Measurements from ENCODE around the gene TNPO3.
"Not testable (repeated sequence)": the region's sequence is repeated elsewhere in the genome, so short reads cannot be mapped to it uniquely, and the experiment has no call there.

TNPO3 gene

DNA sequence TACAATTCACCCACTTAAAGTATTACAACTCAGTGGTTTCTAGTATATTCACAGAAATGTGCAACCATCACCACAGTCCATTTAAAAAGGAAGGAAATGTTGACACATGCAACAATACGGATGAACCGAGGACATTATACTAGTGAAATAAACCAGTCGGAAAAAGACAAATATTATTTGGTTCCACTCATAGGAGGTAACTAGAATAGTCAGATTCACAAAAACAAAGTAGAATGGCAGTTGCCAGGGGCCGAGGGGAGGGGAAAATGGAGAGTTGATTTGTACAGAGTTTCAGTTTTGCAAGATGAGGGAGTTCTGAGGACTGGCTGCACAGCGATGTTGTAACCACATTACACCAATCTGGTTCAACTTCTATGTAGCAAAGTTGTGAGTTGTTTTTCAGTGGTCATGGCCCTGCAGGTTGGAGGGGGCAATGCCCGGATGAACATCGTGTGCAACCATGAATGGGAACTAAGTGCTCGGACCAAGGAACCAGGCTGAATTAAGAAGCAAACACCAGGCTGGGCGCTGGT is 17.6 kb upstream of the TNPO3 start:
- no peak for DNase-seq

DNA sequence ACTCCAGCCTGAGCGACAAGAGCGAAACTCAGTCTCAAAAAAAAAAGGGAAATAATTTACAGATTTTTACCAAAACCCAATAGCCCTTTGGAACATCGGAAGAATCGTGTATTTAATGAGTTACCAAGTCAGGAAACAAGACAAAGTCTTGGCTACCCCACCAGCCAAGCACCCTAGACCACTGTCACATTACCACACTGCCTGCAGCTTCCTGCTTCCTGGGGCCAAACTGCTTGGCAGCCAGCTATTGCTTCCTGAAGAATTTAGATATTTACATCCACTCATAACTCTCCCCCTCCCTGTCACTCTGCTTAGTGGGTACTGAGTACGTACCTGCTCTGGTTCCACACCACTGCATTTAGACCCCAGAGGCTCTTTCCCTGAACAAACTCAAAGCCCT is 14.1 kb upstream of the TNPO3 start:
- DNase-seq, result no peak

DNA sequence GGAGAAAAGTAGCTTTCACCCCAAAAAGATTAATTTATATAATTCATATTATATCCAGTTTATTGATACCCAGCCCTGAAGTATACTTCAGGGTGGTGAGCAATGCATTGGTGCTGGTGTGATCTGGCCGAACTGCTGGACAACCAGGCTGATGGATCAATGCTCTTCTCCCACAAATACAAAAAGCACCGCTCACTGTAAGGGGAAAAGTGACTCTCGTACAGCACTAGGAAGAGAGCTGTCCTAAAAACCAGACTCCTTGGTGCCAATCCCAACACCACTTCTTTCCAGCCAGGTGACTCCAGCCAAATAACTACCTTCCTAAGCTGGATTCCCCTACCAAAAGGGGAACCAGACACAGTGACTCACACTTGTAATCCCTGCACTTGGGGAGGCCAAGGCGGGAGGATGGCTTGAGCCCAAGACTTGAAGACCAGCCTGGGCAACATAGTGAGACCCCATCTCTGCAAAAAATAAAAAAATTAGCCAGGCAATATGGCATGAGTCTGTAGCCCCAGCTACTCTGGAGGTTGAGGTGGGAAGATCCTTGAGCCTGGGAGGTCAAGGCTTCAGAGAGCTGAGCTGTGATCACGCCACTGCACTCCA is 13.1 kb upstream of the TNPO3 start:
- DNase-seq, result no peak

DNA sequence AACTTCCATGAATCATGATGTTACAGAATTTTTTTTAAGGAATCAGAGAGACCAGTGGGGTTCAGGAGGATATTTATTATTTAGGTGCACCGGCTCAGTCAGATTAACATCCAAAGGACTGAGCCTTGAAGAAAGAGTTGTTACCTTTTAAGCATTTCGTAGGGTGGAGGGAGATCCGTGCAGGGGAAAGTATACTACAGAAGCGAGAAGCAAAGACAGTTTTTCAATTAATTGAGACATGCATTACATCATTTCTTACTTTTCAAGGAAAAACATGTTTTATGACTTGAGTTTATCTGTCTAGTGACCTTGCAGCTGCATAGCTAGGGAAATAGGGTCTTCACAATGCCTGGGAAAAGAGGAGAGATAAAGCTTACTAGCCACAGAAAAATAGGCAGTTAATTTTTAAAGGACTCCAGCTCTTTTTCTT is 12.2 kb upstream of the TNPO3 start:
- DNase-seq, result not testable (repeated sequence)

DNA sequence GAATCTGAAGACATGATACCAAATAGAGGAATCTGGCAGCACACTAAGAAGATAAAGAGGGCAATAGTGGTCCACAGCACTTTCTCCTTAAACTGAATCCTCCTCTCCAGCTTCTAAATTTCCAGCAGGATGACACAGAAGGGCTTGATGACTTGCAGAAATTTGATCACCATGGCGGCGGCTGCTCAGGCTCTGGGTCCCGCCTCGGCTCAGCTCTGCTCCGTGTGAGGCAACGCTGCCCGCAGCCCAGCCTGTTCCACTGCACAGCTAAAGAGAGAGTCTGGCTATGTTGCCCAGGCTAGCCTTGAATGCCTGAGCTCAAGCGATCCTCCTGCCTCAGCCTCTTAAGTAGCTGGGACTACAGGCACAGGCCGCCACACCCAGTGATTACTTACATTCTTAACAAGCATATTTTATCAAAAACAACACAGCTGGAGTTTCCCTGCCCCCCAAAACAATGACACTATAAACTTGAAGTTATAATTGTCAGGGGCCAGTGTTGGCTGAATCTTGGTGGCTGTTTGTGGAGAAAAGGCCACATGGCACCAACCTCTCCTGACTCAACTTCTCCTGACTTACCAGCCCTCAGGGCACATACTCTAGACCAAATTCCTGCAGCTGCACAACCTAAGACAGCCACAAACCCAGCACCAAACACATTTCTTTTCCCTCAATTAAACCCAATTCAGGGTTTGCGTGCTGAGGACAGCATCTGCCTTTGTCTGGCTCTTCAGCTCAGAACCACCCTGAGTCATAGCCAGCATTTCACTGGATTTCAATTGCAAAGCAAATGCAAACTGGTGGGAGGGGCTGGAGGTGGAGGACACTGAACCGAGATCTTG is 11.6 kb upstream of the TNPO3 start:
- no peak for DNase-seq

DNA sequence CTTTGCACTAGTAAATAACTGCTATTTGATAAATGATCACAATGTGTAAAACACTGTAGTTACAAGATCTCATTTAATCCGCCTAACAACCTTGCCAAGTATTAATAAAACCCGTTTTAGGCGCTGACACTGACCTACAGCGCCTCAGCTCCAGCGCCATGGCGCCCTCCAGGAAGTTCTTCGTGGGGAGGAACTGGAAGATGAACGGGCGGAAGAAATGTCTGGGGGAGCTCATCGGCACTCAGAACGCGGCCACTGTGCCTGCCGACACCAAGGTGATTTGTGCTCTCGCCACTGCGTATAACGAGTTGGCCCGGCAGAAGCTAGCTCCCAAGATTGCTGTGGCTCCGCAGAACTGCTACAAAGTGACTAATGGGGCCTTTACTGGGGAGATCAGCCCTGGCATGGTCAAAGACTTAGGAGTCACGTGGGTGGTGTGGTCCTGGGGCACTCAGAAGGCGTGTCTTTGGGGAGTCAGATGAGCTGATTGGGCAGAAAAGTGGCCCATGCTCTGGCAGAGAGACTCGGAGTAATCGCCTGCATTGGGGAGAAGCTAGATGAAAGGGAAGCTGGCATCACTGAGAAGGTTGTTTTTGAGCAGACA is 1.1 kb upstream of the TNPO3 start:
- no peak for DNase-seq

DNA sequence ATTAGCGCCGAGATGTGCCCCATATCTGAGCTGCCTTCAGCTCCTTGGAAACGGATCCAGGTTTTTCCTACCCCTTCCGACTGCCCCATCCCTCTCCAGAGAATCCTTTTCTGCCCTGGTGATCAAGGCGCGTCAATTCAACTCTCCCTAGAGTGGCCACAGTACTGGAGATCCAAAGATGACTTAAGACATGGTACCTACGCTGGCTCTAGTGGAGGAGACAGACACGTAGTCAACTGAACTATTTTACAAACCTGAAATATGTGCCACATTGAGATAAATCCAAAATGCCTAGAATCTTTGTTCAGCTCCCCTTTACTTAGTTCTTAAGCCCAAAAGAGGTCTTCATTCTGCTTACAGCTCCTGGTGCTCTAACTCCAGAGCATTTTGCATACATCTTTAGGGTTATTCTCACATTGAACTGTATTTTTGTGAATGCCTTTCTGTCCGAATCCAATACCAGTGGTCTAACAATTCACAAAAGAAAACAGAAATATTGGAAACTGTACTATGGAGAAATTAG is 444 bp upstream of the TNPO3 start:
- no peak for DNase-seq

DNA sequence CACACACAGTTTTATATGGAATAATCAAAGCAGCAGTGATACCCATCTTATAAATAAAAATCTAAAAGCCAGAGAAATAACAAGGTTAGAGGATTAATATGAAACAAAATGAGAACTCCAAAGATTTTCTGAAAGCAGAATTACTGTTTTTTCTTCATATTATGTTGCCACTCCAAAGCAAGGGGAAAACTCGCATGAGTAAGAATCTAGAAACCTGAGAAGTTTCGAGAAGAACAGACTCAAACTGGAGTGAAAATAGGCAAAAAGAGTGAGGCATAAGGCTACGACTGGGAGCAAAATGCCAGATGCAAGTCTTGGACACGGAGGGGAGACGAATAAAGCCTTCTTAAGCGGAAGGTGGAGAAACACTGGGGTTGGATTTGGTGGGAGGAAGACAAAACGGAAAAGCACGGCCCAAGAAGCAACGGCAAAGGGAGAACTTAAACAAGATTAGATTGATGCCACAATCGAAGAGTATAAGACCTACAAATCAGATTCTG is 923 bp downstream of the TNPO3 start:
- DNase-seq, result peak in 2 of 56 donors; percentile 33 to 60

DNA sequence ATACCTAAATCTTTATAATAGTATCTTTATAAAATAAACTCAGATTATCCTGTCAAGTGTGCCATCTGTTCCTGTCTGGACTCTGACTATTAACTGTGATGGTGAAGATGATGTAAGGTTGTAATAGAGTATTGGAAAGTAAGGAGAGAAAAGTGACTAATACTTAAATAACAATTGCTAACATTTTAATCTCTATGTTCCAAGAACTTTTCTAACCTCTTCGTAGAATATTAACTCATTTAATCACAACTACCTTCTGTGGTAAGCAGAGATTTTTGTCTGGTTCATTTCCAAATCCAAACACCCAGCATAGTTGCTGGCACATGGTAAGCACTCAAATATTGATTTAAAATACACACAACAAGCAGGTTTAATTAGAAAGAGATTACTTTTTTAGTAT is 2.5 kb downstream of the TNPO3 start:
- no peak for DNase-seq

DNA sequence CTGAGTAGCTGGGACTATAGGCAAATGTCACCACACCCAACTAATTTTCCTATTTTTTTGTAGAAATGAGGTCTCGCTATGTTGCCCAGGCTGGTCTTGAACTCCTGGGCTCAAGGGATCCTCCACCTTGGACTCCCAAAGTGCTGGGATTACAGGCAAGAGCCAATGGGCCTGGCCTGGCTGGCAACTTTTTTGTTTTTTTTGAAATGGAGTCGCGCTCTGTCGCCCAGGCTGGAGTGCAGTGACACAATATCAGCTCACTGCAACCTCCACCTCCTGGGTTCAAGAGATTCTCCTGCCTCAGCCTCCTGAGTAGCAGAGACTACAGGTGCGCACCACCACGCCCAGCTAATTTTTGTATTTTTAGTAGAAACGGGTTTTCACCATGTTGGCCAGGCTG is 3.5 kb downstream of the TNPO3 start:
- not testable (repeated sequence) for DNase-seq

DNA sequence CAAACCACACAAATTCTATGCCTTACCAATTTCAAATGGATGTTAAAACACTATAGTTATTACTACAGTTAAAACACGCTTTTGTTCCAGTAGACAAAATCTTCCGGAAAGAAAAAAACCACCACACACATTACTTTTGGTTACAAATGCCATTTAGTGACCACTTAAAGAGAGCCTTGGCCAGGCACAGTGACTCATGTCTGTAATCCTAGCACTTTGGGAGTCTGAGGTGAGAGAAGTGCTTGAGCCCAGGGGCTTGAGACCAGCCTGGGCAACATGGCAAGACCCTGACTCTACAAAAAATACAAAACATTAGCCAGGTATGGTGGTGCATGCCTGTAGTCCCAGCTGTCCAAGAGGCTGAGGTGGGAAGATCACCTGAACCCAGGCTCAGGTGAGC is 7.2 kb downstream of the TNPO3 start:
- DNase-seq, result no peak

DNA sequence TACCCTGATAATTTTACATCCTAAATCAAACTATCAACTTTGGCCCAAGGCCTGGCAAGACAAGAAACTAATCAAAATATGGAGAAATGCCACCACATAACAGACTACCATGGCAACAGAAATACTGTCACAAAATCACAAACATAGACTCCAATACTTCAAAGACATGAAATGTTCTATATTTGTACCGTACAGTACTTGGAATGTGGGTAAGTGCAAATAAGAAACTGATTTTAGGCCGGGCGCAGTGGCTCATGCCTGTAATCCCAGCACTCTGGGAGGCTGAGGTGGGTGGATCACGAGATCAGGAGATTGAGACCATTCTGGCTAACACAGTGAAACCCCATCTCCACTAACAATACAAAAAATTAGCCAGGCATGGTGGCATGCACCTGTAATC is 9.2 kb downstream of the TNPO3 start:
- DNase-seq, result peak in 2 of 56 donors; percentile 4 to 8

DNA sequence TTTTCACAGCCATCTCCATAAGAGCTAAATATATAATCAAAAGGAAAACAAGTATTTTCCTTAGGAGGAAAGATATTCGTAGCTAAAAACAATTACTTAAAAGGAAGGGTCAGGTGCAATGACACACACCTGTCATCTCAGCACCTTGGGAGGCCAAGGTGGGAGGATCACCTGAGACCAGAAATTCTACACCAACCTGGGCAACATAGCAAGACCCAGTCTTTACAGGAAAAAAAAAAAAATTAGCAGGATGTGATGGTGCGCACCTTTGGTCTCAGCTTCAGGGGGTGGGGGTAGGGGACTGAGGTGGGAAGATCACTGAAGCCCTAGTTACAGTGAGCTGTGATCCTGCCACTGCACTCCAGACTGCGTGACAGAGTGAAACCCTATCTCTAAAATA is 11.9 kb downstream of the TNPO3 start:
- no peak for DNase-seq

DNA sequence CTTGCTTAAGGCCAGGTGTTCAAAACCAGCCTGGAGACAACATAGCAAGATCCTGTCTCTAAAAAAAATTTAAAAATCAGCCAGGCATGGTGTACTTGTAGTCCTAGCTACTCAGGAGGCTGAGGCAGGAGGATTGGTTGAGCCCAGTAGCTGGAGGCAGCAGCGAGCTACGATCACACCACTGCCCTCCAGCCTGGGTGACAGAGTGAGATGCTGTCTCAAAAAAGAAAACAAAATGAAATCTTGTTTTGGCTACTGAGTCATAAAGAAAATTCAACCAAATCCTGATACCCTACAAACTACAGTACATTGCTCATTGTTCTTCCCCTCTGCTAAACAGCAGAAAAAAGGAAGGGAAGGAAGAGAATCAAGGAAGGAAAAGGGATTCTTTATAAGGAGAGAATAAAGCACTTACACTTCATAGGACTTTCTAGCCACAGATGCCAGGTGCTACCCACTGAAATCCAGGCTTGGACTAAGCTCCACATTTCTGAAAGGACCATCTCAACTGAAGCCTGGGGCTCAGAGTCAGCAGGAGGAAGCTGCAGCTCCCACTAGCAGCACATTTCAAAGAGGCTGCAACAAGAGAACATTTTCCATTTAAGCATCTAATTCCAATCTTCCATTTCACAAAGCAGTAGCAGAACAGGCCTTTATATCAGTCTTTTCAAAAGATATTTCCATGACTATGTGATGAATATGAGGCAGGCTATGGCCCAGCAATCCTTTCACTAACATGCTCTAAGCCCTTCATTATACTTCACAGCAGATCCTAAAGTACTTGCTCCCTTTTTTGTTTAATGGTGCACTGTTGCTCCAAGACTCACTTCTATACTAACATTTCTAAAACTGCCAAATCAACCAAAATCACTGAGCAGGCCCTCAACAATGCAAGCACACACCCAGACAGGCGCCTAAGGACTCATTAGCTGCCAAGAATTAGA is 13.5 kb downstream of the TNPO3 start:
- DNase-seq, result no peak

DNA sequence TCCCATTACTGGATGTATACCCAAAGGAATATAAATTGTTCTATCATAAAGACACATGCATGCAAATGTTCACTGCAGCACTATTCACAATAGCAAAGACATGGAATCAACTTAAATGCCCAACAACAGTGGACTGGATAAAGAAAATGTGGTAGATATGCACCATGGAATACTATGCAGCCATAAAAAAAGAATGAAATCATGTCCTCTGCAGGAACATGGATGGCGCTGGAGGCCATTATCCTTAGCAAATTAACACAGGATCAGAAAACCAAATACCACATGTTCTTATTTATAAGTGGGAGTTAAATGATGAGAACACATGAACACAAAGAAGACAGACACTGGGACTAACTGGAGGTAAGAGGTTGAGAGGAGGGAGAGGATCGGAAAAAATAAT is 16.4 kb downstream of the TNPO3 start:
- DNase-seq, result not testable (repeated sequence)

DNA sequence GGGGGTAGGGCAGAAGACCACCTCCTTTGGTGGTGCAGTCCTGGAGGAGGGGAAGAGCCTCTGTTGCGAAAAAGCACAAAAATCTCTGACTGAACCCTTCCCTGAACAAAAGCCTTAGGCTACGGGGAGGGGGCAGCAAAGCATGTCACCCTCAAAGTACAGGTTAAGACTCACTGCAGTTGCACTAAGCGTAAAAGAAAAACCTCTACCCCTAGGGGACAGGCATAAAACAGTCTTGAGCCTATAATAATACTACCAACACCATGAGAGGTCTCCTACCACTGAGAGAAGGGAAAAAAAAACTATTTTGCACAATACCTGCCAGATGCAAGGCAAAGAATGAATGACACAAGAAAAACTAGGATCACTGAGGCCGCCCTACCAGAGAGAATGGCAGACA is 17.3 kb downstream of the TNPO3 start:
- no peak for DNase-seq

DNA sequence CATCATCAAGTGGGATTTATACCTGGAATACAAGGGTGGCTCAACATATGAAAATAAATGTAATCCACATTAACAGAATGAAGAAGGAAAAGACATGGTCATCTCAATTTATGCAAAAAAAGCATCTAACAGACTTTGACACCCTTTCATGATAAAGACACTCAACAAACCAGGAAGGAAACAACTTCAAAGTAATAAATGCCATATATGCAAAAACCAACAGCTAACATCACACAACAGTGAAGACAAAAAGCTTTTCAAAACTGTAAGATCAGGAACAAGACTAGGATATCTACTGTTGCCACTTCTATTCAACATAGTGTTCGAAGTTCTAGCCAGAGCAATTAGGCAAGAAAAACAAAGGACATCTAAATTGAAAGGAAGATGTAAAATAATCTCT is 22.9 kb downstream of the TNPO3 start:
- DNase-seq, result no peak

DNA sequence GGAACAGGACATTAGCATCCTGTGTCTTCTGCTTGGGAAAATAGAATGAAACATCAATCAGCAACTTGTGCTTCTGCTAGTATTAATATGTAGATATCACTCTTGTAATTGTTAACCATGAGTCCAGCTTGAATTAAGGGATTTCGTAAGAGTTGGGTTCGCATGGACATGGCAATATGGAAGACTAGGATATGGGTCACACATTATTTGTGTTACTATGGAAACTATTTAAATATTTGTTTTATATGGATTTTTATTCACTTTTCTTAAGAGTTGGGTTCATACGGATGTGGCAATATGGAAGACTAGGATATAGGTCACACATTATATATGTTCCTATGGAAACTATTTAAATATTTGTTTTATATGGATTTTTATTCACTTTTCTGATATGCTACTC is 24.5 kb downstream of the TNPO3 start:
- no peak for DNase-seq

DNA sequence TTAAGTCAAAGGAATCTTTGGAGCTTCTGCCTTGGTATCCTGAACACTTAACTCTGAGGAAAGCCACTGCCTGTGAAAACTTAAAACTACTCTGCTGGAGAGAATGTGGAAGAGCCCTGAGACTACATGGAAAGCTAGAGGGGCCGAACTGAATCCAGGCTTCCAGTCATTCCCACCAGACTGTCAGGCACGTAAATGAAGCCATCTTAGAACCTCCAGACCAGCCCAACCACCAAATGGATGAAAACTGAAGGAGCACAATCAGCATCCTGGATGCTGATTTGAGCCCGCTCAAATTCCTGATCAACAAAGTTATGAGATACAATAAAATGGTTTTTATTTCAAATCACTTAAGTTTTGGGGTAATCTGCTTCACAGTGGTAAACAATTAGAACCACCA is 30.8 kb downstream of the TNPO3 start:
- DNase-seq, result no peak

DNA sequence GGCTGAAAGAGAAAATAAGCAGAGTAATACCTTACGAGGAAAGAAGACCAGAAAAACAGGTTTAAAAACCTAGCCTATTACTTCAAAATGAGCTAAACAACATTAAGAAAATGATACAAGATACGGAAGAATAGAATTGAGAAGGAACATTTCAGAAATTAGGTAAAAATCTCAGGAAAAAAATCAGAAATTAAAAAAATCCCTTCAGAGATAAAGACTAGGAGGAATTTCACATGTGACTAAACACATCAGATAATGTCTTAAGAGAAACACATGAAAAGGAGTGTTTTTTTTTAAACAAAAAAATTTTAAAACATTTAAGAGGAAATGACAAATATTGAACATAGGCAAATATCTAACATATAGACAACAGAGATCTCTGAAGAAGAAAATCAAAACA is 33.3 kb downstream of the TNPO3 start:
- DNase-seq, result no peak

Measured in amygdala (tissue), 56 donors.